HS-27A (cell line): ENCODE results near the gene ARMC8.
"Not testable (repeated sequence)": the region's sequence is repeated elsewhere in the genome, so short reads cannot be mapped to it uniquely, and the experiment has no call there.

Experiments used
- DNase-seq: peaks from one replicate; pipeline ENCODE4 v3.0.0-alpha.2; 2012; ENCODE audit warnings: low read depth, missing footprints

Gene ARMC8

GRCh38 chr3:138187296-138188012 lies at the start of gene ARMC8:
Gene ARMC8, plus strand, starts transcription at chr3:138187301. Its CDS starts 254 bp downstream, at chr3:138187555.
- no peak for DNase-seq

- no peak for DNase-seq
Measured at GRCh38 chr3:138137861-138138260, 49.2 kb upstream of the ARMC8 start.

DNA sequence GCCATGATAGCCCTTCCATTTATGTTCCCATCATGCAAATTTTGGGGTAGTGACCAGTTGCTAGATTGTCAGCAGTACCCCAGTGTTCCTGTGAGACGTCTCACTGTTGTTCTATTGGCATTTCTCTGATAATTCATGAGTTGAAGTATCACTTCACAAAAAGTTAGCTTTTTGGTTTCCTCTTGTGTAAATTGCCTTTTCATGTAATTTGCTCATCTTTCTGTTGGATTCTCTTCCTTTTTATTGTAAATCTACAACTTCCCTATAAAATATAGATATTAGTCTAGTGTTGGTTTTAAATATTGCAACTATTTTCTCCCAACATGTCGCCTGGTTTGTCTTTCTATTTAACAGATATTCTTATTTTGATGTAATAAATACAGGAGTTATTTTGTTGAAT lies 47.4 kb upstream of the ARMC8 start:
- DNase-seq = no peak

DNA sequence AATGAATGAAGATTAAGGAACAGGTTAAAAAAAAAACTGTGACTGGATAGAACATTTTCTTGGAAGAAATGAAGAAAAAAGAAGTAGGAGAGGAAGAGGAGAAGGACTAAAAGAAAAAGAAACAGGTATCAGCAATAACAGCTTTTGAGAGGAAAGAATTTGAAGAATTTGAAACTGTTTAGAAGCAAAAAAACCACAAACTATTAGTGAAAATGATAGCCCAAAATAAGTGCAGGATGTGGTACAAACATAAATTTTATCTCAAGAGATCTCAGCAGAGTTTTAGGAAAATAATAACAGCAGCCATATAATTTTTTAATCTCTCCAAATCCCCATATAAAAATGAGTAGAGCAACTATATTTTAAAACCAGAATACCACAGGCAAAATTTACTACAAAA lies 46.2 kb upstream of the ARMC8 start:
- DNase-seq = no peak

GRCh38 chr3:138142181-138142580 lies 44.9 kb upstream of the ARMC8 start:
- DNase-seq = not testable (repeated sequence)

DNA sequence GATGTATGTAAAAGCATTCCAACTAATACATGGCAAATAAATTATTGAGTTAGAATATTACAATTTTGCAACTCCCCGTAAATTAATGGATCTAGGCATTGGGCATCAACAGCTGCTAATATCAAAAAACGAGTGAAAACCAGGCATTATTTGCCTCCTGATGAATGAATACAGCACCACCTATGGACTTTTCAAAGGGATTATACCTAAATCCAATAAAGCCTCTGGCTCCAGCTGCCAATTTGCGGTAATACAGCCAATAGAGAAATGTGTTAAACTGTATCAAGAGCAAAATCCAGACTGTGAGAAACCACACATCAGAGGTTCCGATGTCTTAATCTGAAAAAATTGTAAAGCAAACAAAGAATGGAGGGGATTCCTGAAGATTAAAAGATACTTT lies 38.6 kb upstream of the ARMC8 start:
- DNase-seq = no peak

- no peak for DNase-seq
Measured at GRCh38 chr3:138154534-138154933, 32.6 kb upstream of the ARMC8 start.

DNA sequence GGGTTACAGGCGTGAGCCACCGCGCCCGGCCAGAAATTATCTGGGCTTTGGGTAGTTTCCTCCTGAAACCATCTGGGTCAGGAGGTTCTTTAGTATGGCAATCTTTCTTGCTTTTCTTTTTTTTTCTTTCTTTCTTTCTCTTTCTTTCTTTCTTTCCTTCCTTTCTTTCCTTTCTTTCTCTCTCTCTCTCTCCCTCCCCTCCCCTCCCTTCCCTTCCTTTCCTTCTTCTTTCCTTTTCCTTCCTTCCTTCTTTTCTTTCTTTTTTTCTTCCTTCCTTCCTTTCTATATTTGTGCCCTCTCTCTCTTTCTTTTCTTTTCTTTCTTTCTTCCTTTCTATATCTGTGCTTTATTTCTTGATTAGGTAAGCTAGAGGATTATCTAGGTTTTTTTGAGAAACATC lies 29.4 kb upstream of the ARMC8 start:
- no peak for DNase-seq

GRCh38 chr3:138165061-138165460 lies 22.0 kb upstream of the ARMC8 start:
- no peak for DNase-seq

DNA sequence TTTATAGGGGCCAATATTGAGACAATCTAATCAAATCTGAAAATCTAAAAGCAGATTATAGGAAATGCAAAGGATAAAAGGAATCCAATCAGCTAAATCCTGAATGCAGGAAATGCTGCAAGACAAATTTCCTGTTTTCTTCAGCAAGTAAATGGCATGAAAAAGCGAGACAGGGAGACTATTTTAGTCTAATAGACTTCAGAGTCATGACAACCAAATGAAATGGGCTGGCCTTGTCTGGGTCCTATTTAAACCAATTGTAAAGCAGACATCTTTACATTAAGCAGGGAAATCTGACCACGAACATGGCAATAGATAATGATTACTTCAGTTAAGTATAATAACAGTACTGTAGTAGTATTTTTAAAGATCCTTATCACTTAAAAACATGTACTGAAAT lies 14.5 kb upstream of the ARMC8 start:
- no peak for DNase-seq

DNA sequence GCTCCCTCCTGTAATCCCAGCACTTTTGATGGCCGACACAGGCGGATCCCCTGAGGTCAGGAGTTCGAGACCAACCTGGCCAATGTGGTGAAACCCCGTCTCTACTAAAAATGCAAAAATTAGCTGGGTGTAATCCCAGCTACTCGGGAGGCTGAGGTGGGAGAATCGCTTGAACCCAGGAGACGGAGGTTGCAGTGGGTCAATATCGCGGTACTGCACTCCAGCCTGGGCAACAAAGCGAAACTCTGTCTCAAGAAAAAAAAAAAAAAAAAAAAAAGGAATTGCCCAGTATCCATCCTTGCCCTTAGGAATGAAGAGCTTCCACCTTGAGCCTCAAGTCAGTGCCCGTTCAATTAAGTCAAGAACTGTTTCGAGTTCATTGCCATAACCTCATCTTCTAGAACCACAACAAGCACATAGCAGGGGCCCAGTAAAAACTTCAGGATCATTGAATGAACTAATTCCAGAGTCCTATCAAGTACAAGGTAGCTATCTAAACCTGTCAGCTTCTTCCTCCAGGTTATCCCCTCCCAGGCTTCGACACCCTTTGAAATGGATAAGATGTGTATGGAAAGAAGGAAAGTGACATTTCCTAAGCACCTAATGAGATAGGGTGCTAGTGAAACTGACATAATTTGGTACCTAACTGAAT lies 13.2 kb upstream of the ARMC8 start:
- no peak for DNase-seq

GRCh38 chr3:138174421-138175131 lies 12.5 kb upstream of the ARMC8 start, which contains the start of gene DBR1:
Gene DBR1, minus strand, starts transcription at chr3:138174921. Its CDS starts 126 bp downstream, at chr3:138174795.
- peak; percentile 76 for DNase-seq

- DNase-seq = no peak
Measured at GRCh38 chr3:138180375-138181029, 6.6 kb upstream of the ARMC8 start.

DNA sequence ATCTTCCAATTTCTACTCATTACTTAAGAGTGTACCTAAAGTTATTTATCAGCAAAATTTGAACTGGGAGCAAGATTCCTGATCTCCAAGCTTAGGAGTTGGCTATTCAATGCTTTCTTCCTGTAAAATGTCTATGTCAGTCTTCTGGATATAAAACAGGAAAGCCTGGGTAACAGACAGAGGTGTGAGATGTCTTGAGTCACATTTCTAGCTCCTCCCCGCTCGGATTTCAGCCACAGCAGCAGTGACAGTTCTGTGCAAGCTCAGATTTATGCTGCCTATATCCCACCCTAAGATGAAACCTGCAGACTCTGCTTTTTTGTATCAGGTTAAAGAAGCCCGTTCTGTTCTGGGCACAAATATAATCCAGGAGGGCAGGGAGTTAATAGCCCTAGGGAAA lies 2.1 kb upstream of the ARMC8 start:
- DNase-seq = no peak

- DNase-seq = no peak
Measured at GRCh38 chr3:138186221-138186620, 880 bp upstream of the ARMC8 start.

DNA sequence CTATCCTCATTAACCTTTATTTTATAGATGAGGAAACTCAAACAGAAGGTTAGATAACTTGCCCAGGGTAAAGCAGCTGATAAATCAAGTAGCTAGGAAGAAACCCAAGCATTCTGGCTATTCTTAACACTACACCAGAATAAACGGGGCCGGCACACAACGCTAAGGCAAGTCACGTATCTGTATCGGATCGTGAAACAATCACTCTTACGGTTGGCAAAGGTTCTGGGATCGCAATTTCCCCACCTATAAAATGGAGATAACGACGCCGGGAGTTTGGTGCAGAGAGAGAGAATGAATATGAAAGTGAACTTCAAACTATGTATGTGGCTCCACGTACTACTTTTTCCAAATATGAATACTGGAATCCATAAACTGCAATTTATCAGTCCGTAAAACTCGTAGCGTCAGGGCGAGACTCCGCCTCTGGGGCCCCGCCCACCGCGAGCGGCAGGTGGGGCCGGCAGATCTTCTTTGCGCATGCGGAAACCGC lies 252 bp upstream of the ARMC8 start:
- DNase-seq = peak; percentile 73

DNA sequence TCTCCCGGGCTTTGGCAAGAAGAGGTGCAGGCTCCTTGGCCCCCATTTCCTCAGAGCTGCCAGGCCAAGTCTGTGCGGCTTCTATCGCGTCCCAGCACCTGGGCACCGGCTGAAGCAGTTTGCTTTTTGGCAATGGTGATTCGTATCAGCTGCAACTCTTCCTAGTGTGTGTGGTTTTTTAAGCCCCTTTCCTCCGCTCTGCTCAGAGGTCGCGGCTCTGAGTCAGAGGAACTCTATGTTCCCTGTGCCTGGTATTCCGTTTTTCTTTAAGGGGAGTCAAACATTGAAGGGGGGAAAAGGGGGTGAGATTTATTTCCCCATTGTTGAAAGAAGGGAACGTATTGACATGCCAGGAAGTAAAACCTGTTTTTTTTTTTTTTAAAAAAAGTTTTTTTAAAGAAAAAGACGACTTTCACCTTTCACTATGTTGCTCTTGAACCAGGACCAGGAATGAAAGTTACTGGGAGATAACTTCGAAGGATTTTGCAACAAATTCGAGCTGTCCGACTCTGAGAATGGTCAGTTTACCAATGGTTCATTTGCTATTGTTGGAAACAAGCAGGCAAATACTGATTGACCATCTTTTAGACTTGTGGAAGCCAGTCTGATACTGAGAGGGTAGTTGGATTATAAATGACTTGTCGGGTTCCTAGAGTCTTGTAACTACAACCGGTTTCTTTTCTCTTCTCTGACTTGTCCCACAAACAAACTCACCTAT lies 1.1 kb downstream of the ARMC8 start:
- DNase-seq = peak; percentile 48

DNA sequence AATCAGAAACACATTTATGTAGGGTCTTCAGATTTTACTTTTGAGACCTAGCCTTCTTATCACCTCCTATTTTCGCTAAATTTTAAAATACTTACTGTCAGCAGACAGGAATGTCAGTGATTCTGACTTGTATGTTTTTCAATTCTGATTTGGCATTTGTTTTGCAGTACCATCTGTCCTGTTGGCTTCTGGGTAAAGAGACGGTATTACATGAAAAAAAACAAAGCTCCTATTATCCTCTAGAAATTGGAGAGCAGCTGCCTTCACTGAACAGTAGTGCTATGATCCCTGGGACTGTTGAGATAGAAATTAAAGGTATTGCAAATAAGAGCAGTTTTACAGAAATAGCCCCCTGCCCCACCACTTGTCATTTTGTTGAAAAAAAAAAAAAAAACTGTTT lies 8.4 kb downstream of the ARMC8 start:
- DNase-seq = no peak

- no peak for DNase-seq
Measured at GRCh38 chr3:138196023-138196422, 8.9 kb downstream of the ARMC8 start.

DNA sequence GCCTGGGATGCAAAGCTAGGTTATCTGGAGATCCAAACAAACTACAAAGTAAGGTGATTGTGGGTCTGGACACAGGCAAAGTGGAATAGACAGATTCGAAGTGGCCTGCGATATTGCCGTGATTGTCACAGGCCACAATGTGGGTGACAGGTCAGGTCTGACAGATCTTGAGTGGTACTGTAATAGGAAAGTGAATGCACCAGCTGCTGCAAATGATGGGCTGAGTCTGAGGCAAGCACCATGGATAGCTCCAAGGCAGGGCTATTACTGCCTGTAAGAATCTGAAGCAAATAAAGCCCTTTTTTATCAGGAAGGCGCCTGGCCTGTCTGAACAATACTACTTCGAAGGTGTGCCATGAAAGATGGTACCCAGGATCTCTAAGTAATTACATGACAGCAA lies 10.0 kb downstream of the ARMC8 start:
- DNase-seq = no peak

GRCh38 chr3:138197524-138197923 lies 10.4 kb downstream of the ARMC8 start:
- no peak for DNase-seq

DNA sequence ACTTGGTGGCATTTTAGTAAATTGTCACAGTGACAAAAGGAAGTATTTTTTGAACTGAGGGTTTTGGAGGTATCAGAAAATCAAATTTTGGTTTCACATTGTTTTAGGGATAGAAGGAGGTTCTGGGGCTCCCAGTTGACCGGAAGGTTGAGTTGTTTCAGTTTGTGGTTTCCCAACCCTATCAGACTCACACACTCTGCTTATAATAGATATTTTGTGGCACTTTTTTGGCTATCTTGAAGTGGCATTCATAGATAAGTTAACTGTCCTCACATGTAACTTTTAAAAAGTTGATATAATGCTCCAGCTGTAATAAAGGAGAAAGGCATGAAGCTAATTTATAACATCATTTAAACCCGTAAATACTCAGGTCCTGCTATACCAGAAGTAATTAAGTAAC lies 12.8 kb downstream of the ARMC8 start:
- no peak for DNase-seq
